ENCODE measurements around the gene ERGIC3. TPM values are rescaled to one million over a fixed set of nuclear protein-coding genes. Genes with fewer than 3 reads are reported as not detected.
A peak's percentile ranks its signal among the peaks of the same experiment; 100 is the strongest.
"Not testable (repeated sequence)": the region's sequence is repeated elsewhere in the genome, so short reads cannot be mapped to it uniquely, and the experiment has no call there.

ERGIC3 gene
- polyA plus RNA-seq, 1 donor = 360 TPM

DNA sequence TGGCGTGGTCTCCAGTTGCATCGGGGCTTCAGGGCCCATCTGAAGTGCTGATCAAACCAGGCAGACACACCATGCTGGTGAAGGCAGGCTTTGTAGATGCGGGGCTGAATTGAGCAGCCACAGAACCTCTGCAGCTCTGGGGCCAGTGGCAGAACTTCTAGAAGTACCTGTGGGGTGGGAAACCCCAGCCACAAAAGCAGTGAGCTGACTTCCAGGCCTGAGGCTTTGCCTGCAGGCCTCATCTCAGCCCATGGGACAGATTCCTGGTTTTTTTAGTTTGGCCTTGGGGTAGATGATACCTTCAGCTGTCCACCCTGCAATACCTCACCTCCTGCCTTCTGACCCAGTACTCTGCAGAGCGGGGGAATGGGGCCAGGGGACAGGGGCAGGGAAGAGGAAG, 26.5 kb upstream of the ERGIC3 start:
- no peak for DNase-seq

DNA sequence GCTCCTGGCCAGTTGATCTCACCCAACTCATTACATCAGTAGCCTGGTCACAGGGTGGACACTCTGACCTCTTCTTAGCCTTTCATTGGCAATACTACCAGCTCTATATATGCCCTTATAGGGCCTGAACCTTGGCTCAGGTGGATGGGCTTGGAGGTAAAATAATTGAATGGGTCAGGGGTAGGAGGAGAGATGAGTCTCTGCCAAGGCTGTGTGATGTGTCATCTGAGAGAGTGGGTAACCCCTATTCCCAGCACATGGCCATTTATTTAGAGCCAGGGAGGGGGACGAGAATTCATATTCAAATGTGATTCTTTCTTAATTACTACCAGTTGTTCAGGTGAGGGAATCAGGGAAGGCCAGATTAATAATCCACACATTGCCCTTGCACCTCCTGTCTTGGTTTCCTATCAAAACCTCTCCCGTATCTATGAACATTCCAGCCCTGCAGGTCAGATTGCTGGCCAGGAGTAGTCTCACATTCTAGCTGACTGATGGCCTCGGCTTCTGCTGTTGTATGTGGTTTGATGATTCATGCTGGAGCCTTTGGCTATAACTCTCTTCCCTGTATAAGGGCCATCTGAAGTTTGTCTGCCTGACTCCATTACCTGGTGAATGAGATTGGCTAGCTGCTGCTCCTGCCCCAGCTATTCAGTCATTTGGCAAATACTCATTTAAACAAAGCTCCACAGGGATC, 25.8 kb upstream of the ERGIC3 start:
- no peak for DNase-seq

DNA sequence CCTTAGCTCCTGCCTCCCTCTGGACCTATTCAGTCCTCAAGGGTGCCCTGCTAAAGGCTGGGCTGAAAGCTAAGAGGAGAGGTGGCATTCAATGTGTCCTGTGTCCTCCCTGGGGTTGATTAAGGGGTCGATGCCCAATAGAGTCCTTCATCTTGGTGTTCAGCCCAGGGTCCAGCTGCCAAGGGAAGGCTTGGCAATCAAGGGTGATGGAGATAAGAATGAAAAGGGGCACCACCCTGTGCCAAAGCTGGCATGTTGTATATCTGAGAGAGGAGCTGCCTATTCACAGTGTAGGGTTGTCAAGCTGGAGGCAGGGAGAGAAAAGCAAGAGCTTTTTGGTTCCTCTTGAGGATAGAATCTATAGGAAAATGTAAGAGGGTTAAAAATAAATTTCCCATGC, 24.8 kb upstream of the ERGIC3 start:
- DNase-seq = no peak

DNA sequence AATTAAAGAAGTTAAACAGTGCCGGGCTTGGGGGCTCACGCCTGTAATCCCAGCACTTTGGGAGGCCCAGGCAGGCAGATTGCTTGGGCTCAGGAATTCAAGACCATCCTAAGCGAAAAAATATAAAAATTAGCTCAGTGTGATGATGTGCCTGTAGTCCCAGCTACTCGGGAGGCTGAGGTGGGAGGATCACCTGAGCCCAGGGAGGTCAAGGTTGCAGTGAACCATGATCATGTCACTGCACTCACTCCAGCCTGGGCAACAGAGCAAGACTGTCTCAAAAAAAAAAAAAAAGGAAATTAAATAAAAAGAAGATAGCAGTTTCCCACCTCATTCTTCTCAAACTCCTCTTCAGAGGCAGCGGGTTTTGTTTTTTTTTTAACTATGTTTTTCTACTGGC, 24.1 kb upstream of the ERGIC3 start:
- not testable (repeated sequence) for DNase-seq

GRCh38 chr20:35518955-35519354, 22.9 kb upstream of the ERGIC3 start:
- no peak for DNase-seq

DNA sequence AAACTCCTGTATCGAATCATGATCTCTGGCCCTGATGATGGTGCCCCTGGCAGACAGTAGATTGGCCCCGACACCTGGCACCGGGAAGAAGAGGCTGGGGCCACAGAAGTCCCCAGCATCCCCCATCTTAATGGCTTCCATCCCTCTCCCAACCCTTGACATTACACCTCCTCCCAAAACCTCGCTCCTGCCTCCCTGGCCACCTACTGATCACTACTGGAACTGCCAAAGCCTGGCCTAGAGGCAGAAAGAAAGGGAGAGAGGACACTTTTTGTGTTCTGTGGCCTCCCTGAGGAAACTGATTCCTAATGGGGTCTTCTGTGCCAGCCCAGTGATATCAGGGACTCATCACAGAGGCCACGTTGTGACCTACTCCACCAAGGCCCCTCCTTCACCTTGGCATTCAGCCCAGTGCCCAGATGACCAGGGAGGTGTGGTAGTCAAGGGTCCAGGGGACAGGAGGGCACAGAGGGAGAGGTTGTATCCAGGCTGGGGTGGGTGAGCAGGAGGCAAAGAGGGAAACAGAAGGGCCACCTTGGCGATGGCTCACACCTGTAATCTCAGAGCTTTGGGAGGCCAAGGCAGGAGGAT, 18.5 kb upstream of the ERGIC3 start:
- DNase-seq = no peak

GRCh38 chr20:35525639-35526038, 16.2 kb upstream of the ERGIC3 start:
- DNase-seq = no peak

GRCh38 chr20:35527122-35527769, 14.6 kb upstream of the ERGIC3 start:
- no peak for DNase-seq

- DNase-seq = no peak
These were observed 12.3 kb upstream of the ERGIC3 start, which contains the start of gene C20orf173 for GRCh38 chr20:35529552-35529951. TSS of gene C20orf173 (minus strand) at chr20:35529652. CDS start at chr20:35529373, 279 bp downstream.

- DNase-seq = peak; percentile 27
These were observed 2.1 kb upstream of the ERGIC3 start for GRCh38 chr20:35539756-35540212.

GRCh38 chr20:35541118-35541782, 628 bp upstream of the ERGIC3 start:
- DNase-seq = no peak

- no peak for DNase-seq
These were observed 1.1 kb downstream of the ERGIC3 start for GRCh38 chr20:35542990-35543389.

DNA sequence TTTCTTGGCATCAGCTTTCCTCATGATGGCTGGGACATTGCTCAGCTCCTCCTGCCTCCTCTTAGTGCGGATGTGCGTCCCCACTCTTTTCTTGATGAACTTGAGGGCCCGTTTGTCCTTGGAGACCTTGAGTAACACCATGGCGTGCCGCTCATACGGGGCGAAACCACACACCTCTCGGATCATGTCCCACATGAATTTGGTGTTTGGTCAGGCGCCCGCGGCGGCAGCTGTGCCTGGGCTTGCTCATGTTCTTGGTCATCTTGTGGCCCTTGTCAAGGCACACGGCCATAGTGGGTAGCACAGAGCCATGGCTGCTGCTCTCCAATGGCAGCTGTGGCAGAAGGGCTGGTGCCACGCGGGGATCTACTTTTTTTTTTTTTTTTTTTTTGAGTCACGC, 2.6 kb downstream of the ERGIC3 start:
- no peak for DNase-seq

GRCh38 chr20:35544941-35545340, 3.1 kb downstream of the ERGIC3 start:
- DNase-seq = not testable (repeated sequence)

DNA sequence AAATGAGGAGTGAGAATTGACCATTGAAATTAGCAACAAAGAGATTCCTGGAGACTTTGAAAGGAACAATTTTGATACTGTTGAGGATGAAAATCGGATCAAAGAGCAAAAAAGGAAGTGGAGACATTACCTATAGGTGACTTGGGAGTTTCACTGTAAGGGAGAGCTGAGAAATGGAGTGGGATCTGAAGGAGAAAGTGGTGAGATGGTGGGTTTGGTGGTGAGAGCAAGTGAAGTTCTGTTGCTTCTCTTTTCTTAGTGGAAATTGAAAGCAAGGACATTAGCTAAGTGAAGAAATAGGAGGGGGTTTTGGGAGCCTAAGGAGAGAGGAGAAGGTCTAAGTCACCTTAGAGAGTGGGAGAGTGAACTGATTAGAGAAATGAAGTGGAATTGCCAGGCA, 4.2 kb downstream of the ERGIC3 start:
- no peak for DNase-seq

DNA sequence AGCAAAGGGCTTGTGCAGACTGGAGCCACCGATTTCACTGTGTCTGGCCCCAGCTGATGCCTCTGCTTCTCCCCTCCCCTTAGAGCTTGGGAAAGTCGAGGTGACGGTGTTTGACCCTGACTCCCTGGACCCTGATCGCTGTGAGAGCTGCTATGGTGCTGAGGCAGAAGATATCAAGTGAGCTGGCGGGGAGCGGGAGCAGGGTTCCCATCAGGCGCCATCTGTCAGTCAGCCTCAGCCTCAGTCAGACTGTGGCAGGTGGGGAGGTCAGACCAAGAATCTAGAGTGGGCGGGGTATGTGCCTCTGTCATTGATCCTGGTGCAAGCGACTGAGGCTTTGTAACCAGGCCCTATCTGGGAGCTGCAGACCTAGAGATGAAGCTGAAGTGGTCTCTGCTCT, 5.5 kb downstream of the ERGIC3 start:
- no peak for DNase-seq

GRCh38 chr20:35551503-35551902, 9.6 kb downstream of the ERGIC3 start:
- DNase-seq = no peak

DNA sequence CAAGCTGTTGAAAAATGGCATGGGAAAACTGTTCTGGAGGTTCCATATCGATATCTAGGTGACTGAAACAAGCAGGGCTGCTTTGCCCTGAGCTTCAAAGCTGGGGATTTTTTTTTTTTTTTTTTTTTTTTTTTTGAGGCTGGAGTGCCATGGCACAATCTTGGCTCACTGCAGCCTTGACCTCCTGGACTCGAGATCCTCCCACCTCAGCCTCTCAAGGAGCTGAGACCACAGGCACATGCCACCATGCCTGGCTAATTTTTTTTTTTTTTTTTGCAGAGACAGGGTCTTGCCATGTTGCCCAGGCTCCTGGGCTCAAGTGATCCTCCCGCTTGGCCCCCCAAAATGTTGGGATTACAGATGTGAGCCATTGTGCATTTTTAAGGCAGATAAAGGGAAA, 11.0 kb downstream of the ERGIC3 start:
- DNase-seq = no peak

GRCh38 chr20:35555461-35555860, 13.6 kb downstream of the ERGIC3 start:
- DNase-seq = not testable (repeated sequence)

GRCh38 chr20:35555951-35556645, 14.2 kb downstream of the ERGIC3 start:
- DNase-seq = no peak

DNA sequence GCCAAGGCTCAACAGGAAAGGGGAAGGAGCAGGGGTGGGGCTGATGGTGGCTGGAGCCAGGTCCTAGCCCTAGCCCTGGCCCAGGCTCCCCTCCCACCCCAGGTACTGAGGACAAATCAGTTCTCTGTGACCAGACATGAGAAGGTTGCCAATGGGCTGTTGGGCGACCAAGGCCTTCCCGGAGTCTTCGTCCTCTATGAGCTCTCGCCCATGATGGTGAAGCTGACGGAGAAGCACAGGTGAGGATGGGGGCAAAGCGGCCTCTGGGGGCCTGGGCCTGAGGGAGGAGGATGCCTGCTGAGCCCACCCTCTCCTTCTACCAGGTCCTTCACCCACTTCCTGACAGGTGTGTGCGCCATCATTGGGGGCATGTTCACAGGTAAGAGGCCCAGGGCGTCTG, 15.0 kb downstream of the ERGIC3 start:
- no peak for DNase-seq

GRCh38 chr20:35558451-35558850, 16.6 kb downstream of the ERGIC3 start:
- no peak for DNase-seq
